Measurements from ENCODE around the gene ZFYVE9.
A peak's percentile ranks its signal among the peaks of the same experiment; 100 is the strongest.

The ZFYVE9 gene

GRCh38 chr1:52357397-52357796 lies 215.5 kb downstream of the ZFYVE9 start:
- Histone ChIP-seq H3K27me3 (ENCODE audit: control insufficient read depth, insufficient read depth, low read length) (no peaks in the 10 kb centered on the region), H3K4me1 (ENCODE audit: control insufficient read depth, insufficient read depth, low read length) (no peaks in the 10 kb centered on the region), H3K4me3 (ENCODE audit: low read depth, low read length) (no peak overlapping the region), H3K9me3 (ENCODE audit: control insufficient read depth, insufficient read depth, low read length) (no peaks in the 10 kb centered on the region), H3K36me3 (ENCODE audit: control insufficient read depth, insufficient read depth, low read length) (peaks cover 95% of the 10 kb centered on the region), H3K9ac (ENCODE audit: low read depth, low read length) (no peak overlapping the region)

GRCh38 chr1:52358851-52359497 lies 217.1 kb downstream of the ZFYVE9 start:
- Histone ChIP-seq H3K9ac (ENCODE audit: low read depth, low read length) (no peak overlapping the region), H3K9me3 (ENCODE audit: control insufficient read depth, insufficient read depth, low read length) (no peaks in the 10 kb centered on the region), H3K4me1 (ENCODE audit: control insufficient read depth, insufficient read depth, low read length) (no peaks in the 10 kb centered on the region), H3K27me3 (ENCODE audit: control insufficient read depth, insufficient read depth, low read length) (no peaks in the 10 kb centered on the region), H3K4me3 (ENCODE audit: low read depth, low read length) (no peak overlapping the region), H3K36me3 (ENCODE audit: control insufficient read depth, insufficient read depth, low read length) (peaks cover 84% of the 10 kb centered on the region)

- Histone ChIP-seq H3K36me3 (ENCODE audit: control insufficient read depth, insufficient read depth, low read length) (peaks cover 74% of the 10 kb centered on the region), H3K9ac (ENCODE audit: low read depth, low read length) (no peak overlapping the region), H3K27me3 (ENCODE audit: control insufficient read depth, insufficient read depth, low read length) (no peaks in the 10 kb centered on the region), H3K4me3 (ENCODE audit: low read depth, low read length) (no peak overlapping the region), H3K9me3 (ENCODE audit: control insufficient read depth, insufficient read depth, low read length) (no peaks in the 10 kb centered on the region), H3K4me1 (ENCODE audit: control insufficient read depth, insufficient read depth, low read length) (peaks cover 5% of the 10 kb centered on the region)
These were observed 218.0 kb downstream of the ZFYVE9 start for GRCh38 chr1:52359676-52360594.

GRCh38 chr1:52360595-52360968 lies 218.7 kb downstream of the ZFYVE9 start:
- no peaks in the 10 kb centered on the region for H3K9me3 ChIP-seq (ENCODE audit: control insufficient read depth, insufficient read depth, low read length)
- H3K9ac ChIP-seq (ENCODE audit: low read depth, low read length), result no peak overlapping the region
- no peaks in the 10 kb centered on the region for H3K27me3 ChIP-seq (ENCODE audit: control insufficient read depth, insufficient read depth, low read length)
- no peak overlapping the region for H3K4me3 ChIP-seq (ENCODE audit: low read depth, low read length)
- H3K4me1 ChIP-seq (ENCODE audit: control insufficient read depth, insufficient read depth, low read length), result peaks cover 7% of the 10 kb centered on the region
- H3K36me3 ChIP-seq (ENCODE audit: control insufficient read depth, insufficient read depth, low read length), result peaks cover 70% of the 10 kb centered on the region

GRCh38 chr1:52364235-52364839 lies 222.4 kb downstream of the ZFYVE9 start:
- Histone ChIP-seq H3K36me3 (ENCODE audit: control insufficient read depth, insufficient read depth, low read length) (peaks cover 33% of the 10 kb centered on the region), H3K9me3 (ENCODE audit: control insufficient read depth, insufficient read depth, low read length) (no peaks in the 10 kb centered on the region), H3K27me3 (ENCODE audit: control insufficient read depth, insufficient read depth, low read length) (no peaks in the 10 kb centered on the region), H3K4me3 (ENCODE audit: low read depth, low read length) (peak overlapping the region; percentile 92), H3K9ac (ENCODE audit: low read depth, low read length) (no peak overlapping the region), H3K4me1 (ENCODE audit: control insufficient read depth, insufficient read depth, low read length) (peaks cover 7% of the 10 kb centered on the region)

GRCh38 chr1:52365071-52365745 lies 223.3 kb downstream of the ZFYVE9 start:
- H3K4me1 ChIP-seq (ENCODE audit: control insufficient read depth, insufficient read depth, low read length), result peaks cover 7% of the 10 kb centered on the region
- H3K4me3 ChIP-seq (ENCODE audit: low read depth, low read length), result peak overlapping the region; percentile 92
- H3K9me3 ChIP-seq (ENCODE audit: control insufficient read depth, insufficient read depth, low read length), result no peaks in the 10 kb centered on the region
- peaks cover 24% of the 10 kb centered on the region for H3K36me3 ChIP-seq (ENCODE audit: control insufficient read depth, insufficient read depth, low read length)
- no peaks in the 10 kb centered on the region for H3K27me3 ChIP-seq (ENCODE audit: control insufficient read depth, insufficient read depth, low read length)
- H3K9ac ChIP-seq (ENCODE audit: low read depth, low read length), result peak overlapping the region; percentile 62

- Histone ChIP-seq H3K27me3 (ENCODE audit: control insufficient read depth, insufficient read depth, low read length) (no peaks in the 10 kb centered on the region), H3K4me3 (ENCODE audit: low read depth, low read length) (peak within 1 kb of the TSS; percentile 92), H3K9ac (ENCODE audit: low read depth, low read length) (peak within 1 kb of the TSS; percentile 62), H3K9me3 (ENCODE audit: control insufficient read depth, insufficient read depth, low read length) (no peaks in the 10 kb centered on the region), H3K36me3 (ENCODE audit: control insufficient read depth, insufficient read depth, low read length) (peaks cover 17% of the 10 kb centered on the region), H3K4me1 (ENCODE audit: control insufficient read depth, insufficient read depth, low read length) (peaks cover 7% of the 10 kb centered on the region)
These were observed 224.0 kb downstream of the ZFYVE9 start, which contains the start of gene CC2D1B for GRCh38 chr1:52365746-52366516. CC2D1B (minus strand) TSS chr1:52366205; CDS start chr1:52364620, 1,585 bp downstream.

GRCh38 chr1:52366517-52366827 lies 224.6 kb downstream of the ZFYVE9 start:
- Histone ChIP-seq H3K4me3 (ENCODE audit: low read depth, low read length) (peak overlapping the region; percentile 92), H3K9me3 (ENCODE audit: control insufficient read depth, insufficient read depth, low read length) (no peaks in the 10 kb centered on the region), H3K9ac (ENCODE audit: low read depth, low read length) (no peak overlapping the region), H3K4me1 (ENCODE audit: control insufficient read depth, insufficient read depth, low read length) (peaks cover 7% of the 10 kb centered on the region), H3K36me3 (ENCODE audit: control insufficient read depth, insufficient read depth, low read length) (peaks cover 11% of the 10 kb centered on the region), H3K27me3 (ENCODE audit: control insufficient read depth, insufficient read depth, low read length) (no peaks in the 10 kb centered on the region)

- Histone ChIP-seq H3K36me3 (ENCODE audit: control insufficient read depth, insufficient read depth, low read length) (peaks cover 5% of the 10 kb centered on the region), H3K9ac (ENCODE audit: low read depth, low read length) (no peak overlapping the region), H3K9me3 (ENCODE audit: control insufficient read depth, insufficient read depth, low read length) (no peaks in the 10 kb centered on the region), H3K27me3 (ENCODE audit: control insufficient read depth, insufficient read depth, low read length) (no peaks in the 10 kb centered on the region), H3K4me1 (ENCODE audit: control insufficient read depth, insufficient read depth, low read length) (peaks cover 7% of the 10 kb centered on the region), H3K4me3 (ENCODE audit: low read depth, low read length) (no peak overlapping the region)
These were observed 225.4 kb downstream of the ZFYVE9 start for GRCh38 chr1:52367272-52367671.

GRCh38 chr1:52368383-52369172 lies 226.7 kb downstream of the ZFYVE9 start:
- Histone ChIP-seq H3K4me3 (ENCODE audit: low read depth, low read length) (peak overlapping the region; percentile 69), H3K4me1 (ENCODE audit: control insufficient read depth, insufficient read depth, low read length) (peaks cover 7% of the 10 kb centered on the region), H3K36me3 (ENCODE audit: control insufficient read depth, insufficient read depth, low read length) (peaks cover 10% of the 10 kb centered on the region), H3K9ac (ENCODE audit: low read depth, low read length) (no peak overlapping the region), H3K27me3 (ENCODE audit: control insufficient read depth, insufficient read depth, low read length) (no peaks in the 10 kb centered on the region), H3K9me3 (ENCODE audit: control insufficient read depth, insufficient read depth, low read length) (no peaks in the 10 kb centered on the region)
